H9 (cell line): ENCODE measurements around the gene SELENOK. TPM values are rescaled to one million over a fixed set of nuclear protein-coding genes. Genes with fewer than 3 reads are reported as not detected.

Source experiments
- DNase-seq: peaks from one replicate; pipeline ENCODE4 v3.0.0-alpha.2; 2017
- H2AFZ ChIP-seq: one replicate; pipeline ENCODE4 v1.6.1; 2013; ENCODE audit warnings: mild to moderate bottlenecking, low read length, control low read depth, moderate library complexity
- H2AK5ac ChIP-seq: 2 replicates; pipeline ENCODE4 v1.6.1; 2013; ENCODE audit warnings: low read length, control low read depth, mixed read lengths; ENCODE audit not compliant: insufficient read length
- H2BK120ac ChIP-seq: one replicate; pipeline ENCODE4 v1.6.1; 2013; ENCODE audit warnings: low read depth, mild to moderate bottlenecking, low read length, control low read depth, inconsistent platforms; ENCODE audit not compliant: poor library complexity, severe bottlenecking
- H2BK12ac ChIP-seq: 2 replicates; pipeline ENCODE4 v1.6.1; 2013; ENCODE audit warnings: low read length, control low read depth, mixed read lengths, low read depth; ENCODE audit not compliant: insufficient read length
- H2BK15ac ChIP-seq: 2 replicates; pipeline ENCODE4 v1.6.1; 2013; ENCODE audit warnings: low read depth, low read length, control low read depth
- H2BK20ac ChIP-seq: one replicate; pipeline ENCODE4 v1.6.1; 2013; ENCODE audit warnings: low read depth, mild to moderate bottlenecking, low read length, control low read depth, inconsistent platforms; ENCODE audit not compliant: poor library complexity, severe bottlenecking
- H2BK5ac ChIP-seq: 2 replicates; pipeline ENCODE4 v1.6.1; 2013; ENCODE audit warnings: low read length, control low read depth, mixed read lengths; ENCODE audit not compliant: insufficient read length
- H3K14ac ChIP-seq: 2 replicates; pipeline ENCODE4 v1.6.1; 2013; ENCODE audit warnings: low read length, control low read depth; ENCODE audit not compliant: insufficient read depth
- H3K18ac ChIP-seq: 2 replicates; pipeline ENCODE4 v1.6.1; 2013; ENCODE audit warnings: low read depth, mild to moderate bottlenecking, mixed read lengths, low read length, control low read depth; ENCODE audit not compliant: insufficient read length
- H3K23ac ChIP-seq: 2 replicates; pipeline ENCODE4 v1.6.1; 2013; ENCODE audit warnings: low read length, control low read depth, mixed read lengths, low read depth; ENCODE audit not compliant: insufficient read length
- H3K23me2 ChIP-seq: 2 replicates; pipeline ENCODE4 v1.6.1; 2013; ENCODE audit warnings: low read depth, mild to moderate bottlenecking, mixed read lengths, low read length, control low read depth; ENCODE audit not compliant: insufficient read length, poor library complexity, severe bottlenecking
- H3K27ac ChIP-seq: 2 replicates; pipeline ENCODE4 v1.5.1; 2013; ENCODE audit warnings: low read length, control low read depth, mixed read lengths, low read depth; ENCODE audit not compliant: insufficient read length
- H3K27me3 ChIP-seq: 2 replicates; pipeline ENCODE4 v1.6.1; 2013; ENCODE audit warnings: low read length, control low read depth, inconsistent platforms; ENCODE audit not compliant: insufficient read depth
- H3K4ac ChIP-seq: 2 replicates; pipeline ENCODE4 v1.6.1; 2013; ENCODE audit warnings: low read depth, mild to moderate bottlenecking, control low read depth, inconsistent platforms, low read length, moderate library complexity
- H3K4me1 ChIP-seq: 2 replicates; pipeline ENCODE4 v1.6.1; 2013; ENCODE audit warnings: low read length, control low read depth, inconsistent platforms; ENCODE audit not compliant: insufficient read depth
- H3K4me2 ChIP-seq: 2 replicates; pipeline ENCODE4 v1.6.1; 2013; ENCODE audit warnings: low read length, control low read depth, mixed read lengths; ENCODE audit not compliant: insufficient read length, insufficient read depth
- H3K56ac ChIP-seq: 2 replicates; pipeline ENCODE4 v1.6.1; 2013; ENCODE audit warnings: low read depth, mild to moderate bottlenecking, mixed read lengths, low read length, control low read depth; ENCODE audit not compliant: insufficient read length
- H3K79me1 ChIP-seq: 2 replicates; pipeline ENCODE4 v1.6.1; 2013; ENCODE audit warnings: low read depth, mild to moderate bottlenecking, moderate library complexity, low read length, control low read depth, inconsistent platforms; ENCODE audit not compliant: insufficient read depth, poor library complexity, severe bottlenecking
- H3K79me2 ChIP-seq: 2 replicates; pipeline ENCODE4 v1.6.1; 2013; ENCODE audit warnings: low read length, control low read depth, inconsistent platforms; ENCODE audit not compliant: insufficient read depth
- H3K9ac ChIP-seq: 2 replicates; pipeline ENCODE4 v1.6.1; 2013; ENCODE audit warnings: low read length, control low read depth, mixed read lengths; ENCODE audit not compliant: insufficient read length; ENCODE audit errors: extremely low read depth
- H3K9me3 ChIP-seq: one replicate; pipeline ENCODE4 v1.6.1; 2013; ENCODE audit warnings: low read depth, low read length, inconsistent platforms; ENCODE audit not compliant: control insufficient read depth
- H3T11ph ChIP-seq: one replicate; pipeline ENCODE4 v1.6.1; 2013; ENCODE audit warnings: mild to moderate bottlenecking, low read length, control low read depth, inconsistent platforms
- H4K20me1 ChIP-seq: one replicate; pipeline ENCODE4 v1.6.1; 2013; ENCODE audit not compliant: control insufficient read depth, insufficient read length, insufficient read depth
- H4K5ac ChIP-seq: 2 replicates; pipeline ENCODE4 v1.6.1; 2013; ENCODE audit warnings: low read depth, mild to moderate bottlenecking, mixed read lengths, low read length, control low read depth; ENCODE audit not compliant: insufficient read length
- H4K8ac ChIP-seq: replicated peaks from 2 replicates; pipeline ENCODE4 v1.6.1; 2013; ENCODE audit warnings: low read length, control low read depth, mixed read lengths, low read depth; ENCODE audit not compliant: insufficient read length
- H4K91ac ChIP-seq: 2 replicates; pipeline ENCODE4 v1.6.1; 2013; ENCODE audit warnings: low read depth, mild to moderate bottlenecking, moderate library complexity, mixed read lengths, low read length, control low read depth; ENCODE audit not compliant: insufficient read length
- H3K27ac Mint-ChIP-seq, 3 experiments: 2 replicates in 2 of 3; 3 replicates in 1 of 3; pipeline ENCODE4 v1.8.0; 2020 to 2021; ENCODE audit warnings: mixed read lengths in 3 of 3, mild to moderate bottlenecking in 1 of 3, moderate library complexity in 1 of 3
- H3K27me3 Mint-ChIP-seq: 2 replicates; pipeline ENCODE4 v1.8.0; 2021; ENCODE audit warnings: low read depth, mild to moderate bottlenecking, moderate library complexity, mixed read lengths
- H3K36me3 Mint-ChIP-seq, 3 experiments: 2 replicates in 2 of 3; 3 replicates in 1 of 3; pipeline ENCODE4 v1.8.0; 2020 to 2021; ENCODE audit warnings: low read depth in 3 of 3, mixed read lengths in 3 of 3; ENCODE audit not compliant: insufficient read depth in 1 of 3
- H3K4me1 Mint-ChIP-seq, 2 experiments: 2 replicates each; pipeline ENCODE4 v1.8.0; 2020; ENCODE audit warnings: mixed read lengths in 2 of 2
- H3K4me3 Mint-ChIP-seq, 2 experiments: 2 replicates in 1 of 2; 3 replicates in 1 of 2; pipeline ENCODE4 v1.8.0; 2020 to 2021; ENCODE audit warnings: mild to moderate bottlenecking in 2 of 2, mixed read lengths in 2 of 2, moderate library complexity in 1 of 2
- H3K9me3 Mint-ChIP-seq, 2 experiments: 2 replicates in 1 of 2; 3 replicates in 1 of 2; pipeline ENCODE4 v1.8.0; 2020; ENCODE audit warnings: mild to moderate bottlenecking in 2 of 2, mixed read lengths in 2 of 2, moderate library complexity in 1 of 2
- WGBS: extraction: QIAGEN DNeasy Blood & Tissue Kit; methylation state at CpG from one replicate; pipeline ENCODE4 v1.1.7; 2013; ENCODE audit warnings: missing lambda C conversion rate, low lambda C conversion rate, mixed read lengths; ENCODE audit not compliant: insufficient read length; ENCODE audit errors: extremely low coverage; 5-methylcytosine and 5-hydroxymethylcytosine counted together
- total RNA-seq: library from RNA; stranded (reverse); gene quantifications from 2 replicates; pipeline ENCODE4 v1.2.1, GENCODE V29; 2021
- TF ChIP-seq, protein P1 (sequence below): fragments of 200-600 bp; sonication (generic); conservative IDR thresholded peaks from 3 replicates; pipeline ENCODE4 v1.8.0; 2021; ENCODE audit warnings: antibody characterized with exemption, mild to moderate bottlenecking

Gene SELENOK
- total RNA-seq, 1 experiment from 2014 or later, result 34.6 TPM

DNA sequence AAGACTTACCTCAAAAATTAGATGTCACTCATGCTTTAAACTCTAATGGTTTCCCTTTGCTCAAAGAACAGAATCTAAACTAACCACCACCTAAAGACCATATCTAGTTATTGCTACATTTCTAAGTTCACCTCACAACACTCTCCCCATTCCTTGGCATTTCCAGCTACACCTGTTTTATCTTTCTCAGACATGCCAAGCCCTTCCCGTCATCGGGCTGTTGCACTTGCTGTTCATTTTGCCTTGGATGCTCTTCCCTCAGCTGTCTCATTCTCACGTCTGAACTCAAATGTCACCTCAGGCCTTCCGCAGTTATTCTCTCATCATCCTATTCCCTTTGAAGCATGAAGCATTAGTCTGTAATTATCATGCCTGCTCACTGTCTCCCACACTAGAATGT is 8.7 kb downstream of the SELENOK start:
- H3K56ac ChIP-seq, result no peak overlapping the region
- peaks cover 9% of the 10 kb centered on the region for H3K23me2 ChIP-seq
- no CpG with 5 or more reads among the region's 4 CpGs for WGBS
- no peak overlapping the region for H2BK12ac ChIP-seq
- no peaks in the 10 kb centered on the region for H4K20me1 ChIP-seq
- H4K5ac ChIP-seq, result no peak overlapping the region
- no peaks in the 10 kb centered on the region for H3K9me3 ChIP-seq
- H2AFZ ChIP-seq, result no peak overlapping the region
- H2BK120ac ChIP-seq, result no peak overlapping the region
- H3K4me2 ChIP-seq, result no peak overlapping the region
- DNase-seq, result no peak
- H4K91ac ChIP-seq, result no peak overlapping the region
- Mint-ChIP-seq H3K9me3 (no peaks in the 10 kb centered on the region), H3K4me3 (peak overlapping the region in 1 of 2 experiments; percentile 99; a peak in 2 of 5 replicates), H3K4me1 (peaks cover 11 to 12% of the 10 kb centered on the region in 2 experiments), H3K27ac (no peak overlapping the region; a peak in 2 of 7 replicates), H3K36me3 (peaks cover 13 to 42% (median 40%) of the 10 kb centered on the region in 3 experiments; a peak in 6 of 7 replicates), H3K27me3 (no peaks in the 10 kb centered on the region)
- no peak overlapping the region for H3K9ac ChIP-seq
- TF ChIP-seq, protein P1, sequence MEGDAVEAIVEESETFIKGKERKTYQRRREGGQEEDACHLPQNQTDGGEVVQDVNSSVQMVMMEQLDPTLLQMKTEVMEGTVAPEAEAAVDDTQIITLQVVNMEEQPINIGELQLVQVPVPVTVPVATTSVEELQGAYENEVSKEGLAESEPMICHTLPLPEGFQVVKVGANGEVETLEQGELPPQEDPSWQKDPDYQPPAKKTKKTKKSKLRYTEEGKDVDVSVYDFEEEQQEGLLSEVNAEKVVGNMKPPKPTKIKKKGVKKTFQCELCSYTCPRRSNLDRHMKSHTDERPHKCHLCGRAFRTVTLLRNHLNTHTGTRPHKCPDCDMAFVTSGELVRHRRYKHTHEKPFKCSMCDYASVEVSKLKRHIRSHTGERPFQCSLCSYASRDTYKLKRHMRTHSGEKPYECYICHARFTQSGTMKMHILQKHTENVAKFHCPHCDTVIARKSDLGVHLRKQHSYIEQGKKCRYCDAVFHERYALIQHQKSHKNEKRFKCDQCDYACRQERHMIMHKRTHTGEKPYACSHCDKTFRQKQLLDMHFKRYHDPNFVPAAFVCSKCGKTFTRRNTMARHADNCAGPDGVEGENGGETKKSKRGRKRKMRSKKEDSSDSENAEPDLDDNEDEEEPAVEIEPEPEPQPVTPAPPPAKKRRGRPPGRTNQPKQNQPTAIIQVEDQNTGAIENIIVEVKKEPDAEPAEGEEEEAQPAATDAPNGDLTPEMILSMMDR, result no peak
- no peaks in the 10 kb centered on the region for H3K79me1 ChIP-seq
- H3K4me1 ChIP-seq, result peaks cover 5% of the 10 kb centered on the region; the same call in 1 of the 2 replicates
- no peak overlapping the region for H3K18ac ChIP-seq
- no peaks in the 10 kb centered on the region for H3K79me2 ChIP-seq
- no peak overlapping the region for H3T11ph ChIP-seq
- no peak overlapping the region for H2BK5ac ChIP-seq
- no peak overlapping the region for H2AK5ac ChIP-seq
- no peak overlapping the region for H3K27ac ChIP-seq
- no peak overlapping the region for H2BK15ac ChIP-seq
- H3K27me3 ChIP-seq, result no peaks in the 10 kb centered on the region
- no peak overlapping the region for H3K4ac ChIP-seq
- no peak overlapping the region for H3K14ac ChIP-seq
- H2BK20ac ChIP-seq, result no peak overlapping the region
- H3K23ac ChIP-seq, result no peak overlapping the region
- no peak overlapping the region for H4K8ac ChIP-seq
